ENCODE measurements around the gene KHNYN.

Gene KHNYN

DNA sequence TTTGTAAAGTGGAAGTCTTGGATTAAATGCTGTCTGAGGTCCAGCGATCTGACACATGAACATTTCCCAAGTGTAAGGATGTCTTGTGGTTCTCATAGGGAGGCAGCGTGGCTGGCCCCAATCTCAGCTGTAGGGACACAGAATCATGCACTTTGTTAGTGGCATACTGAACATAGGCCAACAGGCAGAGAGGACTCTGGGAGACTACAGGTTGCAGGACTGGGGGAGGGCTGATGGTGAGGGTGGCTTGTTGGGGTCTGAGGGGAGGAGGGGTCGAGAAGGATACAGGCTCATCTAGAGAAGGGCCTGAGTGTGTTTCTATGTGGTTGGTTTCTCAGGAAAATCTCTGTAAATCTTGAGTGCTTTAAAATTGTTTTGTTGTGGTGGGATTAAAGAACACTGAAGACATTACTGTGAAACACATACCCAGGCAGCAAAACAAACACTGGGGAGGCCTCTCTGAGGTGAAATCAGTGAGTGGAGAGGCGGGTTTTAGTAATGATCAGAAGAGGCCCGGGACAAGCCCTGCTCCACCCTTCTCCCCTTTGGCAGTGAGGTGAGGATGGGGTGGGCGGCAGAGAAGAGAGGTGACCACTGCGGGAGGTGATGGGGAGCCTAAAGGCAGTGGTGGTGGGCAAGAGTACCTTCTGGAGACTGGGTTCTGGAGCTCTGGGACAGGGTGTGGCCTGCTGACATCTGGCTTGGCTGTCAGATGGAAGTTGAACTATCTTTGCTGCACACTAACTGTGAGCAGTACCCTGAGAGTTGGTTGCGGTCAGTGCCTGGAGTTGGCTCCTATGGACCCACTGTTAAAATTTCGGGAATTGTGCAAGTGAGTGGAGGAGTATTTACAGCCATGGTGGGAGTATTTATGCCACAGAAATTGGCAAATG, 27.7 kb upstream of the KHNYN start:
- no peak for DNase-seq

DNA sequence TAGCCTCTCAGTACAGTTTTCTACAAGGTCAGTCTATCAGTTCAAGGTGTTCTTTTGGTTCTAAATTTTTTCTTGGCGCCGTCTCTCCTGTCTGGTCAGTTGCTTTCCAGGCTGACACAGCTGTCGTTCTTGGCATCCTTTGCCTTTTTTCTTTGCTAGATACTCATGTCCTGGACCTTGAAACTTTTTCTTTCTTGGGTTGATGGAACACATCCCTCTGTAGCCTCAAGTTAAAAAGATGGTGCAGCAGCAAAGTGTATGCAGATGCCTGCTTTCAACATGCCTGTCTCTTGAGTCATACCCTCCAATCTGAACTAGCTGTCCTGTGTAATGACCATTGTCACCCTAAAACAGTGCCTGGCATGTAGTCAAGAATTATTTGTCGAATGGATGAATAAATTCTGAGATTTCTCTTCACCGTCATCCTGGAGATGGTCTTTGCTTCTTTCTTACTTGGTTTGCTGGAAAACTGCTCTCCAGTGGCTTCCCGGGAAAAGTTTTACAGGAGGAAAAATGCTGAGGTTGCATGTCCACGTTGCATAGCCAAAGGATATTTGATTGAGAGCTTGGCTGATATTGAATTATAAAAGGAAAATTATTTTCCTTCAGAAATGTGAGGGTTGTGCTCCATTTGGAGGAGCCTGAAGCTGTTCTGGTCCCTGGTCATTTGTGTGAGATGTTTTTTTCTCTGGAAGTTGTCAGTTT, 26.3 kb upstream of the KHNYN start:
- DNase-seq = no peak

DNA sequence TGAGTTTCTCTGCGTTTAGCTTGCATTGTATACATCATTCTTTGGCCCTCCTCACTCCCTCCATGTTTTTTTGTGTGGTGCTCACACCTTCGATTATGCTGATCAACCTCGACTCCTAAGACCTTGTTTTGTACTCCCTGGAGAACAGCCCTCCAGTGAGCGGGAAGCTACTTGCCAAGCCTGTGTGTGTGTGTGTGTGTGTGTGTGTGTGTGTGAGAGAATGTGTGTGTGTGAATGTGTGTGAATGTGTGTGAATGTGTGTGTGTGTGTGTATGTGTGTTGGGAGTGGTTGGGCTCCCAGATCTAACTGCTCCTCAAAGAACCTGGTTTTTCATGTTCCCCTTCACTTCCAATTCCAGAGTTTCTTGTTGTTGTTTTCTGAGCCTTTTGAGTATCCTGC, 24.9 kb upstream of the KHNYN start:
- no peak for DNase-seq

DNA sequence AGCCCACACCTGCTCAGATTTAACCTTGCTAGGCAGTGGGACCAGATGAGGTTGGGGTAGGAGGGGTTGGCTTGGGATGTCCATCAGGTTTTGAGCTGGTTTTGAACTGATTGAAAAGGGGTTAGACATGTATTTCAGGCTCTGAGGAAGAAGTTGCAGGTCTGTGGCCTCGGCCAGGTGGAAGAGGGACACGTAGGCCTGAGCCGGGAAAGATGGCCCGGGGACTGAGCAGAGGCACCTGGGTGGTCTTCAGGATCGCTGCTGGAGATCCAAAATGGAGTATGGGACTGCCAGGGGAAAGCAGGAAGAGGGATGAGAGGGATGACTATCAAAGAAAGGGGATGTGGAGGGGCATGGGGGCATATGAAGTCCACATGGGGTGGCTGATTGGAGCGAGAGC, 23.3 kb upstream of the KHNYN start:
- no peak for DNase-seq

- no peak for DNase-seq
Observed at GRCh38 chr14:24407608-24408325, 22.0 kb upstream of the KHNYN start.

DNA sequence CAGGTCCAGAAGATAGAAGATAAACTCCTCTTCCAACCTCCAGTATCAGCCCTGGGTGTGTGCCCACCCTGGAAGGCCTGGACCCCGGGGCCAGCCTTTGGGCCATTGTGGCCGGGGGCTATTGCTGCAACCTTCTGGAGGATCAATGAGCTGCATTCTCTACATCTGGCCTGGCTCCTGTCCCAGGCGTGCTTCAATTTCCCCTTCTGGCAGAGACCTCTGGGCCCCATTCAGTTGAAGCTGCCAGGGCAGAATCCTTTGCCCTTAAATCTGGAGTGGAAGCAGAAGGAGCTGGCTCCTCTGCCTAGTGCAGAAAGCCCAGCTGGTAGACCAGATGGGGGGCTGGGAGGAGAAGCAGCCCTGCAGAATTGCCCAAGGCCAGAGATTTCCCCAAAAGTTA, 21.0 kb upstream of the KHNYN start:
- DNase-seq = no peak

DNA sequence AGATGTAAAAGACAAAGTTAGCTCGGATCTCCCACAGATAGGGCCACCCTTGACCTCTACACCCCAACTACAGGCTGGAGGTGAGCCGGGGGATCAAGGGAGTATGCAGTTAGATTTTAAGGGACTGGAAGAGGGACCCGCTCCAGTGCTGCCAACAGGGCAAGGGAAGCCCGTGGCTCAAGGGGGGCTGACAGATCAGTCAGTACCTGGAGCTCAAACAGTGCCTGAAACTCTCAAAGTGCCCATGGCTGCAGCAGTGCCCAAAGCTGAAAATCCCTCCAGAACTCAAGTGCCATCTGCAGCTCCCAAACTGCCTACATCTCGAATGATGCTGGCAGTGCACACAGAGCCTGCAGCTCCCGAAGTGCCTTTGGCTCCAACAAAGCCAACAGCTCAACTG, 20.6 kb upstream of the KHNYN start:
- DNase-seq = no peak

DNA sequence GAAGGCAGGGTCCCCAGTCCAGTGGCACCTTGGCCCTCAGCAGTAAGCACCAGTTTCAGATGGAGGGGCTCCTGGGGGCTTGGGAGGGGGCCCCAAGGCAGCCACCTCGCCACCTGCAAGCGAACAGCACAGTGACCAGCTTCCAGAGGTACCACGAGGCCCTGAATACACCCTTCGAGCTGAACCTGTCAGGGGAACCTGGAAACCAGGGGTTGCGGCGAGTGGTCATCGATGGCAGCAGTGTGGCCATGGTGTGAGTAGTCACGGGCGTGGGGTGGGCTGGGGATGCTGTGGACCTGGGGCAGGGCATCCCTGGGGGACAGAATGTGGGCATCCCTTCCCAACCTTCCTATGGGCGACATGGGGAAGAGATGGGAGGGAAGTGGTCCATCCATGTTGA, 19.8 kb upstream of the KHNYN start:
- DNase-seq = no peak

DNA sequence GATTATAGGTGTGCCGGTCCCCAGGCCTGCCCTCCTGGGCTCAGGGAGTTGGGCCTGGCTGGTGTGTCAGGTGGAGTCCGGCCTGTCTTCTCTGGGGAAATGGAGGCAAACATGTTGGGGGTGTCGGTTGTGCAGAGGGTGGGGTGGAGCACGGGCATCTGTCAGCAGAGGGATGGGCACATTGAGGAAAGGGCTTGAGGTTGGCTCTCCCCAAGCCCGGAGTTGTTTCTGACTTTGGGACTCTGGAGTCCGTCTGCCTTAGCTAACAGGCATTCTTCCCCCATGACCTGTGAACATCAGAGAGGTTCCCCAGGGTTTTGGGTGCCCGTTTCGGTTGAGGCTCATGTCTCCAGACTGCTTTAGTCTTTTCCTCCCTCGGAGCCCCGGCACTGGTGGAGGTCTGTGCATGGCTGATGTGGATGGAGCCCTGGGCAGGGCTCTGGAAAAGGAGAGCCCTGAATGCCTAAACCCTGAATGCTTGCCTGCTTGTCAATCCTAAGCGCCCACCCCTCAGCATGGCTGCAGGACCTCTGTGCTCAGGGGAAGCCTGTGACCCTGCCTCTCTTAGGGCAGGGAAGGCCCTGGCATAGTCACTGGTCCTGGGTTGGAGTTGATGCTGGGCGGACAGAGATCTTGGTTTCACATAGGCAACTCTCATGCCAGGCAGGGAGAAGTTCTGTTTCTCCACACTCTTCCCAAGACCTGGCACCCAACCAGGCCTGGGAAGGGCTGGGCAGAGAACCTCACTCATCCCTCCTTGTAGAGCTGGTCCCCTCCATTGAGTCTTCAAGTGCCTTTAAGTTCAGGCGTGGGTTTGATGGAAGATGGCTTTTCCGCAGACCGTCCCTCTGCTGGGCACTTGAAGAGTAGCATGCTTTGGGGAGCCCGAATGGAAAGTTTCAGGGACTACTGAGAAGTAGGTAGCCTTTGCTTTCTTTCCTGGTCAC, 18.0 kb upstream of the KHNYN start:
- peak; percentile 37 for DNase-seq

GRCh38 chr14:24414077-24414476, 15.7 kb upstream of the KHNYN start:
- no peak for DNase-seq

DNA sequence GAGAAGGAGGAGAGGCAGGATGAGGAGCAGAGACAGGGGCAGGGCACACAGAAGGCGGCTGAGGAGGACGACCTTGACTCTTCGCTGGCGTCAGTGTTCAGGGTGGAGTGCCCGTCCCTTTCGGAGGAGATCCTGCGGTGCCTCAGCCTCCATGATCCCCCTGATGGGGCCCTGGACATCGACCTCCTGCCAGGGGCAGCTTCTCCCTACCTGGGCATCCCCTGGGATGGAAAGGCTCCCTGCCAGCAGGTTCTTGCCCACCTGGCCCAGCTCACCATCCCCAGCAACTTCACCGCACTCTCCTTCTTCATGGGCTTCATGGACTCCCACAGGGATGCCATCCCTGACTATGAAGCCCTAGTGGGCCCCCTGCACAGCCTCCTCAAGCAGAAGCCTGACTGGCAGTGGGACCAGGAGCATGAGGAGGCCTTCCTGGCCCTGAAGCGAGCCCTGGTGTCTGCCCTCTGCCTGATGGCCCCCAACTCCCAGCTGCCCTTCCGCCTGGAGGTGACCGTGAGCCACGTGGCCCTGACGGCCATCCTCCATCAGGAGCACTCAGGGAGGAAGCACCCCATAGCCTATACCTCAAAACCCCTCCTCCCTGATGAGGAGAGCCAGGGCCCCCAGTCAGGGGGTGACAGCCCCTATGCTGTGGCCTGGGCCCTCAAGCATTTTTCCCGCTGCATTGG, 14.9 kb upstream of the KHNYN start:
- DNase-seq = no peak

DNA sequence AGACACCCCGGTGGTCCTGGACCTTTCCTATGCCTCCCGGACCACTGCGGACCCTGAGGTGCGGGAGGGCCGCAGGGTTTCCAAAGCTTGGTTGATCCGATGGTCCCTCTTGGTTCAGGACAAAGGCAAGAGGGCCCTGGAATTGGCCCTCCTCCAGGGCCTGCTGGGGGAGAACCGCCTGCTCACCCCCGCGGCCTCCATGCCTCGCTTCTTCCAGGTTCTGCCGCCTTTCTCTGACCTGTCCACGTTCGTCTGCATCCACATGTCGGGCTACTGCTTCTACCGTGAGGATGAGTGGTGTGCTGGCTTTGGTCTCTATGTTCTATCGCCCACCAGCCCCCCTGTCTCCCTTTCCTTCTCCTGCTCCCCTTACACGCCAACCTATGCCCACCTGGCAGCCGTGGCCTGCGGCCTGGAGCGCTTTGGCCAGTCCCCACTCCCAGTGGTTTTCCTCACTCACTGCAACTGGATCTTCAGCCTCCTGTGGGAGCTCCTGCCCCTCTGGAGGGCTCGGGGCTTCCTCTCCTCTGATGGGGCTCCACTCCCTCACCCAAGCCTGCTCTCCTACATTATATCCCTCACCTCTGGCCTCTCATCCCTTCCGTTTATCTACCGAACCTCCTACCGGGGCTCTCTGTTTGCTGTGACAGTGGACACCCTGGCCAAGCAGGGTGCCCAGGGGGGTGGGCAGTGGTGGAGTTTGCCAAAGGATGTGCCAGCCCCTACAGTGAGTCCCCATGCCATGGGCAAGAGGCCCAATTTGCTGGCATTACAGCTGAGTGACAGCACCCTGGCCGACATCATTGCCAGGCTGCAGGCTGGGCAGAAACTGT, 14.1 kb upstream of the KHNYN start:
- no peak for DNase-seq

GRCh38 chr14:24416254-24416931, 13.4 kb upstream of the KHNYN start:
- no peak for DNase-seq

- no peak for DNase-seq
Observed at GRCh38 chr14:24416932-24417619, 12.7 kb upstream of the KHNYN start.

- no peak for DNase-seq
Observed at GRCh38 chr14:24417832-24418491, 11.8 kb upstream of the KHNYN start.

DNA sequence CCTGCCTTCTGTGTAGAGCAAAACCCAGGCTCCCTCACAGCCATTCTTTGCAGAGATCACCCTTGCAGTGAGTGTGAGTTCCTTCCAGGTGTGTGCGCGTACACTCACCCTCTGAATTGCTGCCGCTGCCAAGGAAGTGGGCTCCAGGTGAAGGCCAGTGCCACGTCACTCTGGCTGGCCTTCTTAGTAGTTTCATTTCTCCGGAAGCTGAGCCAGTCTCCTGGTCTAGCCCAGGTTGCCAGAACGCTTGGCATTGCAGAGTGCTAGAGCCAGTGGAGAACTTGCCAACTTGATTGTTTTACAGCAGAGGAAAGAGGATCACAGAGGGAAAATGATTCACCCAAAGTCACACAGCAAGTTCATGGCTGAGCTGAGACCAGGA, 11.3 kb upstream of the KHNYN start:
- no peak for DNase-seq

DNA sequence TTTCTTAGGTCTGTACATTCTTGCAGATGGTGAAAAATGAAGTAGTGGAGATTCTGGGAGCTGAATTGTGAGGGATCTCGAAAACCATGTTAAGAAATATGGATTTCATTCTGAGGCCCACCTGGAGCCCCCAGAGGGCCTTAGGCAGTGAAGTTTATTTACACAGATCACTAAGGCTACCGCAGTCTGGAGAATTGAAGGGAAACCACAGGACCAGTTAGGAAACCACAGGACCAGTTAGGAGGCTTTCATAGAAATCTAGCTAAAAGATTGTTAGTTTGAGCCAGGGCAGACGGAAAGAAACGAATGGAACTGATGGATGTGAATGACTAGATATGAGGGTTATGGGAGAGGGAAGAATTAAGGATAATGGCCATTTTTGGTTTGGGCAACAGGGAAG, 7.5 kb upstream of the KHNYN start:
- no peak for DNase-seq

DNA sequence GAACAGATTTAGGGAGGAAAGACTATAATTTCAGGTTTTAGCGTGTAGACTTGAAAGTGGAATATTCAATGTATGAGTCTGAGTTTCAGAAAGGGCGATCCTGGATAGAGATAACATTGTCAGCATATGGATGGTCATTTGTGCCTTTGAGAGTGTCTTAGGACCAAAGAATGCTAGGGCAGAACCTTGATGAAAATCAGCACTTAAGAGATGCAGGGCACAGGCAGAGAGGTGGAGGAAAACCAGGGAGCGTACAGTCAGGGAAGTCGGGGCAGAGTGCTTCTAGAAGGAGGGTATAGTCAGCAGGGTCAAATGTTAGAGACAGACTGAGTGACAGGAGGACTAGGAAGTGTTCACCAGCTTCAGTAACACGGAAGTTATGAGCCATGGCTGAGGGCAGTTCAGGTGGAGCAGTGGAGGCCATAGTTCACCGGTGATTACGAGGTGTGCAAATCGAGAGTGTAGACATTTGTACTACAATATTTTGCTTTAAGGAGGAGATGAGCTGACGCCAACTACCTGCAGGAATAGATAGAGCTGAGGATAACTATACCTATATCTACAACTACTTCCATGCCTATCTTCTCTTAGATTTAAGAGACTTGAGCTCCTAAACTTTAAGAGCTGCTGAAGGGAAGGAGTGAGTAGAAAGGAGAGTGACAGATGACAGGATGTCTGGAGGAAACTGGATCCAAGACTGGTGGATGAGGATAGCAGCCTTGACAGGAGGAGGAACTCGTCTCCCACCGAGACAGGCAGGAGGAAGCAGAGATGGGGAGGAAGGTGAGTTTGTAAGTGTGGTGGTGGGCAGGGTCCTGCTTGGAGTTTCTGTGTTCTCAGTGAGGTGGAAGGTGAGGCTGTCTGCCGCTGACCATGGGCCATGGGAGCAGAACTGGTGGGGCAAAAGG, 6.8 kb upstream of the KHNYN start:
- DNase-seq = no peak
